ENCODE results near the gene GLRX3. TPM values are rescaled to one million over a fixed set of nuclear protein-coding genes. Genes with fewer than 3 reads are reported as not detected.
A peak's percentile ranks its signal among the peaks of the same experiment; 100 is the strongest.

Gene GLRX3
- total RNA-seq, 1 experiment from 2014 or later, result 98.1 TPM

DNA sequence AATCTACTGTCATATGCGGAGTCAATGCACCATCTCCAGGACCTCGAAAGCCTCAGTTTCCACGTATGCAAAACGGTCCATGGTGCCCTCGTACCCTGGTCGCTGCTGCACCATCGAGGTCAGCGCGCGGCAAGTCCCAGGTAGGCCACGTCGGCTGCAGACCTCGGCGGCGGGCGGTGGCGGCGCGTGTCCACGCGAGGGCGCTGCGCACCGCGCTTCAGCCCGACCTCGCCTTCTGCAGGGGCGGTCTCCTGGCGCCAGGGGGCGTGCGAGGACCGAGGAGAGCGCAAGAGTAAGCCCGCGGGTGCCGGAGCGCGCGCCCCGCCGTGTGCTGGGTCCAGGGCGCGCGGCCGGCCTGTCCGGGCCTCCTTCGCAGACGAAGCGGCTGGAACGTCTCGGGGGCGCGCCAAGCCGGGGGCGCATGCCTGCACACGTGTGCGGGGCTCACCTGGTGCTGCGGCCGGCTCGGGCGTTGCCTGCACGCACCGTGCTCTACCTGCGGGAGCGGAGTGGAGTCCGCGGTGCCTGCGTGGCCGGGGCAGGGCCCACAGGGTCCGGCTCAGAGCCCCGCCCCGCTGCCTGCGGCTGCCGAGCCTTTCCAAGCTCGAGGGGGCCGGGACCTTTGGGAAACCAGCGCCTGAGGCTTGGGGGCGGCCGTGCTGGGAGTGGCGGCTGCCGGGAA, 54.0 kb downstream of the GLRX3 start:
- H3K4me3 ChIP-seq (ENCODE audit: low read length), result peak overlapping the region; percentile 70
- intact Hi-C loops (cut with micrococcal nuclease), result loop anchor here (5.0 to 10.0 kb wide), 2 partner anchors 1595 to 1687 kb away; no protein-coding TSS in a partner anchor
- no peaks in the 10 kb centered on the region for H3K9me3 ChIP-seq (ENCODE audit: low read length)
- H3K4me2 ChIP-seq (ENCODE audit: low read length), result peak overlapping the region; percentile 82
- H3K9me2 ChIP-seq (replicated peaks; ENCODE audit: low read length), result no peaks in the 10 kb centered on the region
- peak overlapping the region; percentile 48 for H3K9ac ChIP-seq (ENCODE audit: low read length)
- no peaks in the 10 kb centered on the region for H3K36me3 ChIP-seq (ENCODE audit: low read depth, low read length)
- no peak overlapping the region for H3K27ac ChIP-seq (ENCODE audit: low read length)
- no TSS peak for BruUV-seq (replicated peaks)
- no peaks in the 10 kb centered on the region for H3K27me3 ChIP-seq (ENCODE audit: low read length)
- peak overlapping the region; percentile 71 for H2AFZ ChIP-seq (ENCODE audit: low read length)
- H3F3A ChIP-seq (ENCODE audit: low read length, unreplicated experiment), result no peaks in the 10 kb centered on the region
- ATAC-seq, result peak; percentile 85
- DNase-seq, result peak; percentile 83
- ChIA-PET CTCF (no interaction called here), POLR2A (ENCODE audit: unreplicated experiment) (no interaction called here)
- H3K79me2 ChIP-seq (ENCODE audit: low read length), result no peaks in the 10 kb centered on the region
- no peaks in the 10 kb centered on the region for H3K4me1 ChIP-seq (ENCODE audit: insufficient read depth, low read length)
- no peaks in the 10 kb centered on the region for H4K20me1 ChIP-seq (ENCODE audit: low read length)
- no peak for TF ChIP-seq EZH2phosphoT487 (IDR thresholded peaks at IDR 0.05; ENCODE audit: borderline replicate concordance, low read length)
- TF ChIP-seq, protein P1, sequence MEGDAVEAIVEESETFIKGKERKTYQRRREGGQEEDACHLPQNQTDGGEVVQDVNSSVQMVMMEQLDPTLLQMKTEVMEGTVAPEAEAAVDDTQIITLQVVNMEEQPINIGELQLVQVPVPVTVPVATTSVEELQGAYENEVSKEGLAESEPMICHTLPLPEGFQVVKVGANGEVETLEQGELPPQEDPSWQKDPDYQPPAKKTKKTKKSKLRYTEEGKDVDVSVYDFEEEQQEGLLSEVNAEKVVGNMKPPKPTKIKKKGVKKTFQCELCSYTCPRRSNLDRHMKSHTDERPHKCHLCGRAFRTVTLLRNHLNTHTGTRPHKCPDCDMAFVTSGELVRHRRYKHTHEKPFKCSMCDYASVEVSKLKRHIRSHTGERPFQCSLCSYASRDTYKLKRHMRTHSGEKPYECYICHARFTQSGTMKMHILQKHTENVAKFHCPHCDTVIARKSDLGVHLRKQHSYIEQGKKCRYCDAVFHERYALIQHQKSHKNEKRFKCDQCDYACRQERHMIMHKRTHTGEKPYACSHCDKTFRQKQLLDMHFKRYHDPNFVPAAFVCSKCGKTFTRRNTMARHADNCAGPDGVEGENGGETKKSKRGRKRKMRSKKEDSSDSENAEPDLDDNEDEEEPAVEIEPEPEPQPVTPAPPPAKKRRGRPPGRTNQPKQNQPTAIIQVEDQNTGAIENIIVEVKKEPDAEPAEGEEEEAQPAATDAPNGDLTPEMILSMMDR (conservative IDR thresholded peaks at IDR 0.05; ENCODE audit: low read depth, low read length), result peak; percentile 90
- TF ChIP-seq EZH2 (IDR thresholded peaks at IDR 0.05; ENCODE audit: low read length, unreplicated experiment), result no peak

DNA sequence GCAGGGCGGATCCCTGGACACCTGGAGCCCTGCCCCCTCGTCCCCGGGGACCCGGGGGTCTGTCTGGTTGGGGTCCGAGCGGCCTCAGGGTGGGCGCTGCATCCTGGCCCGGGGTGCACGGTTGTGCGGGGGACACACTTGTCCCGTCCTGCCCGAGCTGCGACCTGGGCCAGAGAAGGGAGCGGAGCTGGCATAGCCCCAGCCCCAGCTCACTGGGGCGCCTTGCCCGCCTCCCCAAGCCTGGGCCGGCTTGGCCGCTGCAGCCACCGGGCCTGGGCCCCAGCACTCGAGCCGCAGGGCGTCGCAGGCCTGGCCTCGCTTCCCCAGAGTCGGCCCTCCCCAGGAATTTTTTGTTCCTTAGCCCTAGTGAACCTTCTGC, 54.5 kb downstream of the GLRX3 start:
- ChIA-PET CTCF (no interaction called here), POLR2A (ENCODE audit: unreplicated experiment) (no interaction called here)
- Histone ChIP-seq H3K4me3 (ENCODE audit: low read length) (peak overlapping the region; percentile 70), H4K20me1 (ENCODE audit: low read length) (no peaks in the 10 kb centered on the region), H3K79me2 (ENCODE audit: low read length) (no peaks in the 10 kb centered on the region), H3K9me3 (ENCODE audit: low read length) (no peaks in the 10 kb centered on the region), H3K9ac (ENCODE audit: low read length) (peak overlapping the region; percentile 48; the same call in 1 of the 2 replicates), H3K27ac (ENCODE audit: low read length) (no peak overlapping the region), H3K4me2 (ENCODE audit: low read length) (peak overlapping the region; percentile 82), H3K36me3 (ENCODE audit: low read depth, low read length) (no peaks in the 10 kb centered on the region), H3K4me1 (ENCODE audit: insufficient read depth, low read length) (no peaks in the 10 kb centered on the region), H2AFZ (ENCODE audit: low read length) (peak overlapping the region; percentile 71), H3F3A (ENCODE audit: low read length, unreplicated experiment) (no peaks in the 10 kb centered on the region), H3K27me3 (ENCODE audit: low read length) (no peaks in the 10 kb centered on the region), H3K9me2 (replicated peaks; ENCODE audit: low read length) (no peaks in the 10 kb centered on the region)
- BruUV-seq (replicated peaks), result no TSS peak
- TF ChIP-seq, protein P1 (conservative IDR thresholded peaks at IDR 0.05; ENCODE audit: low read depth, low read length), result no peak
- no peak for TF ChIP-seq EZH2 (IDR thresholded peaks at IDR 0.05; ENCODE audit: low read length, unreplicated experiment)
- no peak for TF ChIP-seq EZH2phosphoT487 (IDR thresholded peaks at IDR 0.05; ENCODE audit: borderline replicate concordance, low read length)
- no peak for DNase-seq
- no peak for ATAC-seq
- intact Hi-C loops (cut with micrococcal nuclease), result loop anchor here (5.0 to 10.0 kb wide), 2 partner anchors 1594 to 1687 kb away; no protein-coding TSS in a partner anchor

DNA sequence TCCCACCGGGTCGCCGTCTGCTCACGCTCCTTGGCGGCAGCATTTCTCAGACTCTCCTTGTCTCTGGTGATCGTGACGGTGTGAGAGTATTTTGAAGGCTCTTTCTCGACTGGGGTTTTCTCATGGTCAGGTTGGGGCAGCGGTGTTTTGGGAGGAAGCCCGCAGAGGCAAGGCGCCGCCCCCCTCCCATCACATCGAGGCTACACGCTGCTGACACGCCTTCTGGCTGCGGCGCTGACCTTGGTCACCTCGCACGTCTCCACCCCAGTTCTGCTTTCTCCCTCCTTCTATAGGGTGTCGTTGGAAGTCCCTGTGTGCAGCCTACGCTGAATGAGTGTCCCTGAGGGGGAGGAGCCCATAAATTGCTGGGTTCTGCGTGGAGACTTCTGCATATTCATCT, 55.2 kb downstream of the GLRX3 start:
- no TSS peak for BruUV-seq (replicated peaks)
- ChIA-PET POLR2A (ENCODE audit: unreplicated experiment) (no interaction called here), CTCF (no interaction called here)
- Histone ChIP-seq H3K4me1 (ENCODE audit: insufficient read depth, low read length) (no peaks in the 10 kb centered on the region), H3K79me2 (ENCODE audit: low read length) (no peaks in the 10 kb centered on the region), H3K9ac (ENCODE audit: low read length) (no peak overlapping the region), H3K9me3 (ENCODE audit: low read length) (no peaks in the 10 kb centered on the region), H3K9me2 (replicated peaks; ENCODE audit: low read length) (no peaks in the 10 kb centered on the region), H3F3A (ENCODE audit: low read length, unreplicated experiment) (no peaks in the 10 kb centered on the region), H3K36me3 (ENCODE audit: low read depth, low read length) (no peaks in the 10 kb centered on the region), H2AFZ (ENCODE audit: low read length) (no peak overlapping the region), H3K4me2 (ENCODE audit: low read length) (no peak overlapping the region), H3K27me3 (ENCODE audit: low read length) (no peaks in the 10 kb centered on the region), H3K27ac (ENCODE audit: low read length) (no peak overlapping the region), H3K4me3 (ENCODE audit: low read length) (no peak overlapping the region), H4K20me1 (ENCODE audit: low read length) (no peaks in the 10 kb centered on the region)
- TF ChIP-seq, protein P1 (conservative IDR thresholded peaks at IDR 0.05; ENCODE audit: low read depth, low read length), result no peak
- no peak for TF ChIP-seq EZH2phosphoT487 (IDR thresholded peaks at IDR 0.05; ENCODE audit: borderline replicate concordance, low read length)
- no peak for TF ChIP-seq EZH2 (IDR thresholded peaks at IDR 0.05; ENCODE audit: low read length, unreplicated experiment)
- DNase-seq (no peak), ATAC-seq (no peak)
- intact Hi-C loops (cut with micrococcal nuclease), result loop anchor here (5.0 to 10.0 kb wide), 2 partner anchors 1593 to 1686 kb away; no protein-coding TSS in a partner anchor

All from PC-3 (cell line).